Sigmoid colon (tissue), 3 donors: ENCODE measurements around the gene UBE2R2.

Experiments
- POLR2A ChIP-seq, 2 donors: fragments of 450-650 bp; IDR thresholded peaks; one replicate each; pipeline ENCODE4 v1.6.1; 2016; ENCODE audit warnings: antibody characterized with exemption in 2 of 2, mild to moderate bottlenecking in 2 of 2, moderate library complexity in 2 of 2
- TF ChIP-seq, protein P1 (sequence below), 4 experiments: fragments of 450-650 bp in 3 of 4; fragments of 200-600 bp in 1 of 4; IDR thresholded peaks; one replicate each; pipeline ENCODE4 v1.5.1; 2016 to 2019; ENCODE audit warnings: antibody characterized with exemption in 4 of 4, mild to moderate bottlenecking in 3 of 4, moderate library complexity in 2 of 4

DNA sequence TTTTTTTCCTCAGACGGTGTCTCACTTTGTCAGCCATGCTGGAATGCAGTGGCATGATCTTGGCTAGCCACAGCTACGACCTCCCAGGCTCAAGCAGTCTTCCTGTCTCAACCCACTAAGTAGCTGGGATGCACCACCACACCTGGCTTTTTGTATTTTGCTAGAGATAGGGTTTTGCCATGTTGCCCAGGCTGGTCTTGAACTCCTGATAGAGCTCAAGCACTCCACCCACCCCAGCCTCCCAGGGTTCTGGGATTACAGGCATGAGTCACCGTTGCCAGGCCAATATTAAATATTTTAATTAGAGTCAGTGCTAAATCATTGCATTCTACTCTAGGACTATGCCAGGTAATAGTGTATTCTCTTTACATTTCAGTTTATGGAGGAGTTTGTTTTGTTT, 41.5 kb downstream of the UBE2R2 start:
- no peak for TF ChIP-seq POLR2A (IDR thresholded peaks at IDR 0.05)
- TF ChIP-seq, protein P1, sequence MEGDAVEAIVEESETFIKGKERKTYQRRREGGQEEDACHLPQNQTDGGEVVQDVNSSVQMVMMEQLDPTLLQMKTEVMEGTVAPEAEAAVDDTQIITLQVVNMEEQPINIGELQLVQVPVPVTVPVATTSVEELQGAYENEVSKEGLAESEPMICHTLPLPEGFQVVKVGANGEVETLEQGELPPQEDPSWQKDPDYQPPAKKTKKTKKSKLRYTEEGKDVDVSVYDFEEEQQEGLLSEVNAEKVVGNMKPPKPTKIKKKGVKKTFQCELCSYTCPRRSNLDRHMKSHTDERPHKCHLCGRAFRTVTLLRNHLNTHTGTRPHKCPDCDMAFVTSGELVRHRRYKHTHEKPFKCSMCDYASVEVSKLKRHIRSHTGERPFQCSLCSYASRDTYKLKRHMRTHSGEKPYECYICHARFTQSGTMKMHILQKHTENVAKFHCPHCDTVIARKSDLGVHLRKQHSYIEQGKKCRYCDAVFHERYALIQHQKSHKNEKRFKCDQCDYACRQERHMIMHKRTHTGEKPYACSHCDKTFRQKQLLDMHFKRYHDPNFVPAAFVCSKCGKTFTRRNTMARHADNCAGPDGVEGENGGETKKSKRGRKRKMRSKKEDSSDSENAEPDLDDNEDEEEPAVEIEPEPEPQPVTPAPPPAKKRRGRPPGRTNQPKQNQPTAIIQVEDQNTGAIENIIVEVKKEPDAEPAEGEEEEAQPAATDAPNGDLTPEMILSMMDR (IDR thresholded peaks at IDR 0.05), result no peak
